Measurements from ENCODE around the gene ATAD1. TPM values are rescaled to one million over a fixed set of nuclear protein-coding genes. Genes with fewer than 3 reads are reported as not detected.

ATAD1 gene
- total and polyA plus RNA-seq, 8 donors: 47.6 to 65.0 (median 50.4) TPM

- intact Hi-C loops (cut with DNase I): loop anchor here in 1 of 2 donors (5.0 to 10.0 kb wide), 2 partner anchors 78 to 200 kb away; partner anchors contain the start of gene PAPSS2
- TF ChIP-seq, protein P1, sequence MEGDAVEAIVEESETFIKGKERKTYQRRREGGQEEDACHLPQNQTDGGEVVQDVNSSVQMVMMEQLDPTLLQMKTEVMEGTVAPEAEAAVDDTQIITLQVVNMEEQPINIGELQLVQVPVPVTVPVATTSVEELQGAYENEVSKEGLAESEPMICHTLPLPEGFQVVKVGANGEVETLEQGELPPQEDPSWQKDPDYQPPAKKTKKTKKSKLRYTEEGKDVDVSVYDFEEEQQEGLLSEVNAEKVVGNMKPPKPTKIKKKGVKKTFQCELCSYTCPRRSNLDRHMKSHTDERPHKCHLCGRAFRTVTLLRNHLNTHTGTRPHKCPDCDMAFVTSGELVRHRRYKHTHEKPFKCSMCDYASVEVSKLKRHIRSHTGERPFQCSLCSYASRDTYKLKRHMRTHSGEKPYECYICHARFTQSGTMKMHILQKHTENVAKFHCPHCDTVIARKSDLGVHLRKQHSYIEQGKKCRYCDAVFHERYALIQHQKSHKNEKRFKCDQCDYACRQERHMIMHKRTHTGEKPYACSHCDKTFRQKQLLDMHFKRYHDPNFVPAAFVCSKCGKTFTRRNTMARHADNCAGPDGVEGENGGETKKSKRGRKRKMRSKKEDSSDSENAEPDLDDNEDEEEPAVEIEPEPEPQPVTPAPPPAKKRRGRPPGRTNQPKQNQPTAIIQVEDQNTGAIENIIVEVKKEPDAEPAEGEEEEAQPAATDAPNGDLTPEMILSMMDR (IDR thresholded peaks at IDR 0.05): peak; percentile 62 to 74
- Histone ChIP-seq H3K9me3 (no peaks in the 10 kb centered on the region), H3K4me3 (no peak overlapping the region), H3K36me3 (no peaks in the 10 kb centered on the region), H3K27ac (peak overlapping the region in 1 of 2 donors; percentile 34), H3K4me1 (peaks cover 0 to 23% of the 10 kb centered on the region in 2 donors), H3K27me3 (no peaks in the 10 kb centered on the region)
- ATAC-seq (peak; percentile 82), DNase-seq (peak in 2 of 4 donors; percentile 65 to 67)
Measured at GRCh38 chr10:87734987-87735827, 82.8 kb downstream of the ATAD1 start.

- no peak for ATAC-seq
- TF ChIP-seq, protein P1 (IDR thresholded peaks at IDR 0.05): no peak
- no peak overlapping the region for H3K27ac ChIP-seq
- no peak overlapping the region for H3K4me3 ChIP-seq
- no peaks in the 10 kb centered on the region for H3K36me3 ChIP-seq
- H3K27me3 ChIP-seq: no peaks in the 10 kb centered on the region
- intact Hi-C loops (cut with DNase I): loop anchor here in 1 of 2 donors (10.0 kb wide), 1 partner anchor 198 kb away; no protein-coding TSS in a partner anchor
- peaks cover 0 to 16% of the 10 kb centered on the region in 2 donors for H3K4me1 ChIP-seq
- no peak for DNase-seq
- H3K9me3 ChIP-seq: no peaks in the 10 kb centered on the region
Measured at GRCh38 chr10:87733081-87733480, 84.9 kb downstream of the ATAD1 start.

DNA sequence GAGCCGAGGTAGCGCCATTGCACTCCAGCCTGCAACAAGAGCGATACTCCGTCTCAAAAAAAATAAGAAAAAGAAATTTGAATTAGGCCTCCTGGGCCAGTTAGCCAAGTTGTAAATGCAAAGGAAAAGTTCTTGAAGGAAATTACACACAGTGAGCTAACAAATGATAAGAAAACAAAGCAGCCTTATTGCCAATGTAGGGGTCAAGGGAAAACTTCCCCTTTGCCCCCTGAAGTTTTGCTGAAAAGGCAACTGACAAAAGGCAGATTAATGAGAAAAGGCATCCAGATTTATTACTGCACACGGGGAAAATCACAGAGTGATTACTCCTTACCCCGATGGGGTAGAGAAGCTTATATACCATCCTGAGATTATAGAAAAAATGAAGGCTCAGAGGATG lies 88.1 kb downstream of the ATAD1 start:
- ATAC-seq (no peak), DNase-seq (no peak)
- peaks cover 0 to 12% of the 10 kb centered on the region in 2 donors for H3K36me3 ChIP-seq
- H3K27ac ChIP-seq: no peak overlapping the region
- TF ChIP-seq, protein P1 (IDR thresholded peaks at IDR 0.05): no peak
- H3K4me3 ChIP-seq: no peak overlapping the region
- intact Hi-C loops (cut with DNase I): loop anchor here in 1 of 2 donors (10.0 kb wide), 1 partner anchor 195 kb away; no protein-coding TSS in a partner anchor
- H3K4me1 ChIP-seq: peaks cover 0 to 10% of the 10 kb centered on the region in 2 donors
- H3K9me3 ChIP-seq: no peaks in the 10 kb centered on the region
- no peaks in the 10 kb centered on the region for H3K27me3 ChIP-seq

DNA sequence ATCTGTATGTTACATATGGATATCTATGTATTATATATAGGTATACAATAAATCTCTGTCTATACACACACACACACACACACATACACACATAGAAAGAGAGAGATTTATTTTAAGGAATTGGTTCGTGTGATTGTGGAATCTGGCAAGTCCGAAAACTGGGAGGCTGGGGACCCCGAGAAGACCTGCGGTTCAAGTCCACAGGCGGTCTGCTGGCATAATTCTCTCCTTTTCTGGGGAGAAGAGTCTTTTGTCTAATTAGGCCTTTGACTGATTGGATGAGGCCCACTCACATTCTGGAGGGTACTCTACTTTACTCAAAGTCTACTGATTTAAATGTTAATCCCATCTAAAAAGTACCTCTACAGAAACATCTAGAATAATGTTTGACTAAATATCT lies 93.2 kb downstream of the ATAD1 start:
- Histone ChIP-seq H3K9me3 (no peaks in the 10 kb centered on the region), H3K27ac (no peak overlapping the region), H3K27me3 (no peaks in the 10 kb centered on the region), H3K36me3 (peaks cover 0 to 12% of the 10 kb centered on the region in 2 donors), H3K4me1 (peaks cover 0 to 11% of the 10 kb centered on the region in 2 donors), H3K4me3 (no peak overlapping the region)
- TF ChIP-seq, protein P1 (IDR thresholded peaks at IDR 0.05): no peak
- DNase-seq: no peak
- intact Hi-C loops (cut with DNase I): no loop called here
- no peak for ATAC-seq

- Histone ChIP-seq H3K4me3 (no peak overlapping the region), H3K27me3 (no peaks in the 10 kb centered on the region), H3K9me3 (no peaks in the 10 kb centered on the region), H3K4me1 (peaks cover 0 to 11% of the 10 kb centered on the region in 2 donors), H3K27ac (peak overlapping the region in 1 of 2 donors; percentile 26), H3K36me3 (peaks cover 0 to 12% of the 10 kb centered on the region in 2 donors)
- TF ChIP-seq, protein P1 (IDR thresholded peaks at IDR 0.05): no peak
- no peak for ATAC-seq
- intact Hi-C loops (cut with DNase I): no loop called here
- no peak for DNase-seq
Measured at GRCh38 chr10:87723500-87723899, 94.5 kb downstream of the ATAD1 start.

All from left lung (tissue), 10 donors.